Measurements from ENCODE around the gene CA11. TPM values are rescaled to one million over a fixed set of nuclear protein-coding genes. Genes with fewer than 3 reads are reported as not detected.

CA11 gene
- total and polyA plus RNA-seq, 2 donors (not counting 1 experiment from before 2014, with no cell fraction given) = 1.7 to 4.1 TPM

GRCh38 chr19:48627865-48628314, 18.1 kb downstream of the CA11 start:
- Histone ChIP-seq H3K4me1 (ENCODE audit: control insufficient read depth, extremely low read depth, insufficient read depth, low read length) (peaks cover 20% of the 10 kb centered on the region), H3K27ac (ENCODE audit: insufficient read depth, low read length) (no peak overlapping the region), H3K4me3 (replicated peaks in 1 of 4; ENCODE audit: control extremely low read depth in 1 of 4, insufficient read depth in 1 of 4, low read depth in 3 of 4, low read length in 4 of 4) (no peak overlapping the region), H3K4me2 (ENCODE audit: extremely low read depth, insufficient read depth, low read length) (no peak overlapping the region), H3K27me3 (ENCODE audit: control insufficient read depth, insufficient read depth, low read length) (no peaks in the 10 kb centered on the region), H2AFZ (ENCODE audit: low read length) (no peak overlapping the region), H4K20me1 (ENCODE audit: control insufficient read depth, extremely low read depth, insufficient read depth, low read length) (no peaks in the 10 kb centered on the region), H3K9ac (ENCODE audit: insufficient read depth, low read length) (no peak overlapping the region), H3K79me2 (ENCODE audit: control insufficient read depth, insufficient read depth, low read length) (no peaks in the 10 kb centered on the region), H3K36me3 (ENCODE audit: control insufficient read depth, insufficient read depth, low read length) (peaks cover 4% of the 10 kb centered on the region), H3K9me3 (ENCODE audit: control insufficient read depth, insufficient read depth, low read depth, low read length) (no peaks in the 10 kb centered on the region)
- TF ChIP-seq CTCF (conservative IDR thresholded peaks at IDR 0.05 in 1 of 2, IDR thresholded peaks at IDR 0.05 in 1 of 2; ENCODE audit: low read depth in 1 of 2, low read length in 2 of 2) = no peak
- TF ChIP-seq EZH2 (IDR thresholded peaks at IDR 0.05; ENCODE audit: low read length, missing control alignments) = no peak
- DNase-seq (ENCODE audit: low read depth in 2 of 2) = no peak

GRCh38 chr19:48627201-48627864, 18.7 kb downstream of the CA11 start:
- H3K79me2 ChIP-seq (ENCODE audit: control insufficient read depth, insufficient read depth, low read length) = no peaks in the 10 kb centered on the region
- no peak for DNase-seq (ENCODE audit: low read depth in 2 of 2)
- H3K36me3 ChIP-seq (ENCODE audit: control insufficient read depth, insufficient read depth, low read length) = peaks cover 4% of the 10 kb centered on the region
- peaks cover 16% of the 10 kb centered on the region for H3K4me1 ChIP-seq (ENCODE audit: control insufficient read depth, extremely low read depth, insufficient read depth, low read length)
- no peaks in the 10 kb centered on the region for H3K27me3 ChIP-seq (ENCODE audit: control insufficient read depth, insufficient read depth, low read length)
- no peak overlapping the region for H3K27ac ChIP-seq (ENCODE audit: insufficient read depth, low read length)
- H3K4me3 ChIP-seq (replicated peaks in 1 of 4; ENCODE audit: control extremely low read depth in 1 of 4, insufficient read depth in 1 of 4, low read depth in 3 of 4, low read length in 4 of 4) = no peak overlapping the region
- H4K20me1 ChIP-seq (ENCODE audit: control insufficient read depth, extremely low read depth, insufficient read depth, low read length) = no peaks in the 10 kb centered on the region
- no peak for TF ChIP-seq EZH2 (IDR thresholded peaks at IDR 0.05; ENCODE audit: low read length, missing control alignments)
- H3K9me3 ChIP-seq (ENCODE audit: control insufficient read depth, insufficient read depth, low read depth, low read length) = no peaks in the 10 kb centered on the region
- H3K9ac ChIP-seq (ENCODE audit: insufficient read depth, low read length) = no peak overlapping the region
- no peak overlapping the region for H2AFZ ChIP-seq (ENCODE audit: low read length)
- H3K4me2 ChIP-seq (ENCODE audit: extremely low read depth, insufficient read depth, low read length) = no peak overlapping the region

GRCh38 chr19:48625891-48626327, 20.1 kb downstream of the CA11 start:
- H3K79me2 ChIP-seq (ENCODE audit: control insufficient read depth, insufficient read depth, low read length) = no peaks in the 10 kb centered on the region
- no peaks in the 10 kb centered on the region for H3K27me3 ChIP-seq (ENCODE audit: control insufficient read depth, insufficient read depth, low read length)
- peaks cover 4% of the 10 kb centered on the region for H3K36me3 ChIP-seq (ENCODE audit: control insufficient read depth, insufficient read depth, low read length)
- H3K4me2 ChIP-seq (ENCODE audit: extremely low read depth, insufficient read depth, low read length) = no peak overlapping the region
- H3K4me3 ChIP-seq (replicated peaks in 1 of 4; ENCODE audit: control extremely low read depth in 1 of 4, insufficient read depth in 1 of 4, low read depth in 3 of 4, low read length in 4 of 4) = no peak overlapping the region
- no peaks in the 10 kb centered on the region for H4K20me1 ChIP-seq (ENCODE audit: control insufficient read depth, extremely low read depth, insufficient read depth, low read length)
- H3K9ac ChIP-seq (ENCODE audit: insufficient read depth, low read length) = no peak overlapping the region
- H2AFZ ChIP-seq (ENCODE audit: low read length) = no peak overlapping the region
- no peak overlapping the region for H3K27ac ChIP-seq (ENCODE audit: insufficient read depth, low read length)
- no peak for TF ChIP-seq CTCF (conservative IDR thresholded peaks at IDR 0.05 in 1 of 2, IDR thresholded peaks at IDR 0.05 in 1 of 2; ENCODE audit: low read depth in 1 of 2, low read length in 2 of 2)
- TF ChIP-seq EZH2 (IDR thresholded peaks at IDR 0.05; ENCODE audit: low read length, missing control alignments) = no peak
- peaks cover 15% of the 10 kb centered on the region for H3K4me1 ChIP-seq (ENCODE audit: control insufficient read depth, extremely low read depth, insufficient read depth, low read length)
- DNase-seq (ENCODE audit: low read depth in 2 of 2) = no peak
- H3K9me3 ChIP-seq (ENCODE audit: control insufficient read depth, insufficient read depth, low read depth, low read length) = no peaks in the 10 kb centered on the region
